SK-N-SH (cell line): ENCODE measurements around the gene BCHE. TPM values are rescaled to one million over a fixed set of nuclear protein-coding genes. Genes with fewer than 3 reads are reported as not detected.
A peak's percentile ranks its signal among the peaks of the same experiment; 100 is the strongest.

Source experiments
- CTCF ChIA-PET: fragments of 300-600, 350-600 bp; formaldehyde crosslinking; extraction: SDS; loops from one replicate; lab custom pipeline; 2021; lab: Yijun Ruan, JAX
- POLR2A ChIA-PET: fragments of 350-600 bp; sonication (Branson Sonifier 250); formaldehyde crosslinking; extraction: SDS; loops from one replicate; lab custom pipeline; 2020; ENCODE audit warnings: antibody characterized with exemption, inconsistent platforms; lab: Yijun Ruan, JAX
- DNase-seq: peaks from one replicate; pipeline ENCODE4 v3.0.0; 2012
- H2AFZ ChIP-seq: fragments of 200-600 bp; sonication (generic); 2 replicates; pipeline ENCODE4 v1.8.1; 2016; ENCODE audit warnings: antibody characterized with exemption, mild to moderate bottlenecking, low read depth
- H3F3A ChIP-seq: fragments of 200-600 bp; sonication (generic); replicated peaks from 2 replicates; pipeline ENCODE3; 2016; ENCODE audit warnings: antibody characterized with exemption, mild to moderate bottlenecking; ENCODE audit not compliant: insufficient read depth
- H3K27ac ChIP-seq, 2 experiments: fragments of 200-500 bp in 1 of 2; fragments of 200-600 bp in 1 of 2; sonication (Bioruptor generic) in 1 of 2; sonication (generic), shearing (Covaris generic) in 1 of 2; 2 replicates each; pipeline versions ENCODE4 v1.5.1 to v1.6.1; 2014 to 2016; ENCODE audit warnings: low read depth in 2 of 2, inconsistent platforms in 1 of 2, low read length in 1 of 2, mild to moderate bottlenecking in 1 of 2, mixed read lengths in 1 of 2
- H3K27me3 ChIP-seq: fragments of 200-600 bp; sonication (generic), shearing (Covaris generic); 2 replicates; pipeline ENCODE4 v1.6.1; 2016; ENCODE audit warnings: mixed run types; ENCODE audit not compliant: insufficient read depth
- H3K36me3 ChIP-seq, 2 experiments: fragments of 200-500 bp in 1 of 2; fragments of 200-600 bp in 1 of 2; sonication (Bioruptor generic) in 1 of 2; sonication (generic) in 1 of 2; replicated peaks in 1 of 2; 2 replicates each; pipeline versions ENCODE3 to v1.5.1; 2014 to 2016; ENCODE audit warnings: low read length in 1 of 2, mild to moderate bottlenecking in 1 of 2; ENCODE audit not compliant: insufficient read depth in 2 of 2, control insufficient read depth in 1 of 2
- H3K4me1 ChIP-seq, 2 experiments: fragments of 200-500 bp in 1 of 2; fragments of 200-600 bp in 1 of 2; sonication (Bioruptor generic) in 1 of 2; sonication (generic), shearing (Covaris generic) in 1 of 2; 2 replicates each; pipeline versions ENCODE4 v1.5.1 to v1.6.1; 2014 to 2016; ENCODE audit warnings: low read depth in 1 of 2, low read length in 1 of 2, mixed run types in 1 of 2; ENCODE audit not compliant: insufficient read depth in 2 of 2, control insufficient read depth in 1 of 2
- H3K4me2 ChIP-seq: fragments of 200-600 bp; sonication (generic), shearing (Covaris generic); 2 replicates; pipeline ENCODE4 v1.6.1; 2017; ENCODE audit warnings: mixed run types
- H3K4me3 ChIP-seq, 2 experiments: fragments of 200-500 bp in 1 of 2; fragments of 200-600 bp in 1 of 2; sonication (Bioruptor generic) in 1 of 2; sonication (generic), shearing (Covaris generic) in 1 of 2; 2 replicates each; pipeline versions ENCODE4 v1.5.1 to v1.8.1; 2014 to 2016; ENCODE audit warnings: low read depth in 2 of 2, inconsistent platforms in 1 of 2, low read length in 1 of 2, mild to moderate bottlenecking in 1 of 2, mixed read lengths in 1 of 2, moderate library complexity in 1 of 2
- H3K79me2 ChIP-seq: fragments of 200-600 bp; sonication (generic); 2 replicates; pipeline ENCODE4 v1.8.1; 2017; ENCODE audit warnings: mild to moderate bottlenecking; ENCODE audit not compliant: insufficient read depth
- H3K9ac ChIP-seq: fragments of 200-600 bp; sonication (generic); 2 replicates; pipeline ENCODE4 v1.6.1; 2017; ENCODE audit warnings: mixed run types
- H3K9me2 ChIP-seq: fragments of 200-600 bp; sonication (generic); 2 replicates; pipeline ENCODE4 v1.6.1; 2017; ENCODE audit warnings: mixed run types
- H3K9me3 ChIP-seq: fragments of 200-600 bp; sonication (generic); 2 replicates; pipeline ENCODE4 v1.6.1; 2017; ENCODE audit warnings: mixed run types, mild to moderate bottlenecking, moderate library complexity
- H4K20me1 ChIP-seq: fragments of 200-600 bp; sonication (generic); 2 replicates; pipeline ENCODE4 v1.6.1; 2017; ENCODE audit warnings: mild to moderate bottlenecking, mixed run types; ENCODE audit not compliant: insufficient read depth
- EZH2phosphoT487 ChIP-seq: fragments of 200-600 bp; sonication (generic); IDR thresholded peaks from 2 replicates; pipeline ENCODE4 v1.6.1; 2017; ENCODE audit warnings: low read depth, mixed run types, mild to moderate bottlenecking, antibody characterized with exemption, moderate library complexity, borderline replicate concordance
- FOSL2 ChIP-seq: IDR thresholded peaks from 2 replicates; pipeline ENCODE4 v1.4.0; 2012; ENCODE audit warnings: low read depth, mild to moderate bottlenecking, moderate library complexity, borderline replicate concordance
- FOXJ3 ChIP-seq: sonication (generic); formaldehyde crosslinking; IDR thresholded peaks from 2 replicates; pipeline ENCODE4 v1.5.1; 2020; ENCODE audit warnings: mild to moderate bottlenecking, missing genetic modification reagents
- GATA2 ChIP-seq: sonication (generic); formaldehyde crosslinking; IDR thresholded peaks from 2 replicates; pipeline ENCODE4 v1.5.0; 2020; ENCODE audit warnings: mild to moderate bottlenecking, missing genetic modification reagents
- MXI1 ChIP-seq: IDR thresholded peaks from 2 replicates; pipeline ENCODE4 v1.6.1; 2012; ENCODE audit warnings: mild to moderate bottlenecking, low read depth, low read length, improper control_type of control experiment
- NFIC ChIP-seq: IDR thresholded peaks from 2 replicates; pipeline ENCODE4 v1.4.0; 2012; ENCODE audit warnings: borderline replicate concordance
- NRF1 ChIP-seq: IDR thresholded peaks from 2 replicates; pipeline ENCODE4 v1.6.1; 2012; ENCODE audit warnings: low read depth, mild to moderate bottlenecking, low read length
- RAD21 ChIP-seq: IDR thresholded peaks from 2 replicates; pipeline ENCODE4 v1.6.1; 2012; ENCODE audit warnings: mild to moderate bottlenecking, low read length
- SMC3 ChIP-seq: IDR thresholded peaks from 2 replicates; pipeline ENCODE4 v1.6.1; 2012; ENCODE audit warnings: low read depth, low read length, improper control_type of control experiment
- WGBS: methylation state at CpG from one replicate; pipeline ENCODE4 v1.1.6; 2017; ENCODE audit warnings: low lambda C conversion rate; 5-methylcytosine and 5-hydroxymethylcytosine counted together
- polyA plus RNA-seq, 3 experiments: library from polyadenylated mRNA; depleted of rRNA; stranded (reverse); fragments of >200 nt; gene quantifications; 2 replicates each; pipeline ENCODE4 v1.2.3, GENCODE V29; 2012
- TF ChIP-seq, protein P1 (sequence below): IDR thresholded peaks from 2 replicates; pipeline ENCODE4 v1.6.1; 2012; ENCODE audit warnings: mild to moderate bottlenecking, low read depth, low read length, moderate library complexity
- TF ChIP-seq, protein P2 (sequence below): fragments of 150-350 bp; IDR thresholded peaks from 2 replicates; pipeline ENCODE4 v1.6.1; 2017; ENCODE audit warnings: antibody characterized with exemption, low read length, low read depth, borderline replicate concordance
- TF ChIP-seq, protein P3 (sequence below): IDR thresholded peaks from 2 replicates; pipeline ENCODE4; 2012
- TF ChIP-seq, protein P4 (sequence below): IDR thresholded peaks from 2 replicates; pipeline ENCODE4 v1.4.0; 2012; ENCODE audit warnings: low read depth
- TF ChIP-seq, protein P5 (sequence below): fragments of 150-350 bp; IDR thresholded peaks from 2 replicates; pipeline ENCODE4 v1.6.1; 2016; ENCODE audit warnings: mild to moderate bottlenecking, low read depth, low read length
- TF ChIP-seq, protein P6 (sequence below): fragments of 200-600 bp; sonication (generic); IDR thresholded peaks from 2 replicates; pipeline ENCODE4 v1.6.1; 2017; ENCODE audit warnings: antibody characterized with exemption, mild to moderate bottlenecking, moderate library complexity

BCHE gene
- polyA plus RNA-seq, 1 of the 3 experiments (the other 2 are of a cell fraction), result not detected

DNA sequence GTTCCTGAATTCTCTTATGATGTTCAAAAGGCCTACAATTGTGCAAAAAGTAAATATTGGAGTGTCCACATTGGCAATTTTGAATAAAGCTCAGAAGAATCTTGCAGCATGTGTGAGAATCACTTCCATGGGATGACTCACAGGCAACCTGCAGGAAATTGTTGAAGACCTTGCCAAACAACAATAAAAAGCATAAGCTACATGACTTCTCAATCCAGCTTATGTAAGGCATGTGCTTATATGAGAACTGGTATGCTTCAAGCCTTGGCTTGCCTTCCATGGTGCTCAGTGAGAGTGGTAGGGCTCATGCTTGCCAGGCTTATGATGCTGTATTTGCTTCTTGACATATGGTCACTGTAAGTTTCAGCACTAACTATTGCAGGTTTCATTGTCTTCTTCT lies 18.4 kb upstream of the BCHE start (continued):
- TF ChIP-seq, protein P1, sequence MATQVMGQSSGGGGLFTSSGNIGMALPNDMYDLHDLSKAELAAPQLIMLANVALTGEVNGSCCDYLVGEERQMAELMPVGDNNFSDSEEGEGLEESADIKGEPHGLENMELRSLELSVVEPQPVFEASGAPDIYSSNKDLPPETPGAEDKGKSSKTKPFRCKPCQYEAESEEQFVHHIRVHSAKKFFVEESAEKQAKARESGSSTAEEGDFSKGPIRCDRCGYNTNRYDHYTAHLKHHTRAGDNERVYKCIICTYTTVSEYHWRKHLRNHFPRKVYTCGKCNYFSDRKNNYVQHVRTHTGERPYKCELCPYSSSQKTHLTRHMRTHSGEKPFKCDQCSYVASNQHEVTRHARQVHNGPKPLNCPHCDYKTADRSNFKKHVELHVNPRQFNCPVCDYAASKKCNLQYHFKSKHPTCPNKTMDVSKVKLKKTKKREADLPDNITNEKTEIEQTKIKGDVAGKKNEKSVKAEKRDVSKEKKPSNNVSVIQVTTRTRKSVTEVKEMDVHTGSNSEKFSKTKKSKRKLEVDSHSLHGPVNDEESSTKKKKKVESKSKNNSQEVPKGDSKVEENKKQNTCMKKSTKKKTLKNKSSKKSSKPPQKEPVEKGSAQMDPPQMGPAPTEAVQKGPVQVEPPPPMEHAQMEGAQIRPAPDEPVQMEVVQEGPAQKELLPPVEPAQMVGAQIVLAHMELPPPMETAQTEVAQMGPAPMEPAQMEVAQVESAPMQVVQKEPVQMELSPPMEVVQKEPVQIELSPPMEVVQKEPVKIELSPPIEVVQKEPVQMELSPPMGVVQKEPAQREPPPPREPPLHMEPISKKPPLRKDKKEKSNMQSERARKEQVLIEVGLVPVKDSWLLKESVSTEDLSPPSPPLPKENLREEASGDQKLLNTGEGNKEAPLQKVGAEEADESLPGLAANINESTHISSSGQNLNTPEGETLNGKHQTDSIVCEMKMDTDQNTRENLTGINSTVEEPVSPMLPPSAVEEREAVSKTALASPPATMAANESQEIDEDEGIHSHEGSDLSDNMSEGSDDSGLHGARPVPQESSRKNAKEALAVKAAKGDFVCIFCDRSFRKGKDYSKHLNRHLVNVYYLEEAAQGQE, result no peak
- TF ChIP-seq, protein P2, sequence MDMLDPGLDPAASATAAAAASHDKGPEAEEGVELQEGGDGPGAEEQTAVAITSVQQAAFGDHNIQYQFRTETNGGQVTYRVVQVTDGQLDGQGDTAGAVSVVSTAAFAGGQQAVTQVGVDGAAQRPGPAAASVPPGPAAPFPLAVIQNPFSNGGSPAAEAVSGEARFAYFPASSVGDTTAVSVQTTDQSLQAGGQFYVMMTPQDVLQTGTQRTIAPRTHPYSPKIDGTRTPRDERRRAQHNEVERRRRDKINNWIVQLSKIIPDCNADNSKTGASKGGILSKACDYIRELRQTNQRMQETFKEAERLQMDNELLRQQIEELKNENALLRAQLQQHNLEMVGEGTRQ, result no peak
- TF ChIP-seq MXI1 (no peak), NFIC (no peak)
- TF ChIP-seq, protein P3, sequence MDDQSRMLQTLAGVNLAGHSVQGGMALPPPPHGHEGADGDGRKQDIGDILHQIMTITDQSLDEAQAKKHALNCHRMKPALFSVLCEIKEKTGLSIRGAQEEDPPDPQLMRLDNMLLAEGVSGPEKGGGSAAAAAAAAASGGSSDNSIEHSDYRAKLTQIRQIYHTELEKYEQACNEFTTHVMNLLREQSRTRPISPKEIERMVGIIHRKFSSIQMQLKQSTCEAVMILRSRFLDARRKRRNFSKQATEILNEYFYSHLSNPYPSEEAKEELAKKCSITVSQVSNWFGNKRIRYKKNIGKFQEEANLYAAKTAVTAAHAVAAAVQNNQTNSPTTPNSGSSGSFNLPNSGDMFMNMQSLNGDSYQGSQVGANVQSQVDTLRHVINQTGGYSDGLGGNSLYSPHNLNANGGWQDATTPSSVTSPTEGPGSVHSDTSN, result no peak
- TF ChIP-seq, protein P4, sequence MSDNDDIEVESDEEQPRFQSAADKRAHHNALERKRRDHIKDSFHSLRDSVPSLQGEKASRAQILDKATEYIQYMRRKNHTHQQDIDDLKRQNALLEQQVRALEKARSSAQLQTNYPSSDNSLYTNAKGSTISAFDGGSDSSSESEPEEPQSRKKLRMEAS, result no peak
- TF ChIP-seq, protein P5, sequence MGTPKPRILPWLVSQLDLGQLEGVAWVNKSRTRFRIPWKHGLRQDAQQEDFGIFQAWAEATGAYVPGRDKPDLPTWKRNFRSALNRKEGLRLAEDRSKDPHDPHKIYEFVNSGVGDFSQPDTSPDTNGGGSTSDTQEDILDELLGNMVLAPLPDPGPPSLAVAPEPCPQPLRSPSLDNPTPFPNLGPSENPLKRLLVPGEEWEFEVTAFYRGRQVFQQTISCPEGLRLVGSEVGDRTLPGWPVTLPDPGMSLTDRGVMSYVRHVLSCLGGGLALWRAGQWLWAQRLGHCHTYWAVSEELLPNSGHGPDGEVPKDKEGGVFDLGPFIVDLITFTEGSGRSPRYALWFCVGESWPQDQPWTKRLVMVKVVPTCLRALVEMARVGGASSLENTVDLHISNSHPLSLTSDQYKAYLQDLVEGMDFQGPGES, result no peak
- TF ChIP-seq, all 33 proteins: peak for 0

DNA sequence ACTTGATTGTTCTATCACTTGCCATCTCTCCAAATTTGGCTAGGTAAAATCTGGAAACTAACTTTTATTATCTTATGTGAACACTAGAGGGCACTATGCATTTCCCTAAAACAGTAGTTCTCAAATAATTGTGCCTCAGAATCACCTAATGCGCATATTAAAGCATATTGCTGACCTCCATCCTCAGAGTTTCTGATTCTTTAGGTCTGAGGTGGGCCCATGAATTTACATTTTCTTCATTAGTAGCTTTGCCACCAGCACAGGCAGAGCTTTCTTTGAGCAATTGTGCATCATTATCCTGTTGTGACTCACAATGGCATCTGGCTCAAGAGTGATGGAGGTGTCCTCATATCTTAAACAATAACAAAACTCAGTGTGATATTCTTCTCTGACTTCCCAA lies 17.5 kb upstream of the BCHE start:
- ChIA-PET CTCF (interaction anchor here (0.8 to 2.2 kb wide), 21 partner anchors 9 to 247 kb away, joined by 3 to 10 read pairs (median 4); partner anchors contain the start of gene BCHE), POLR2A (no interaction called here)
- Histone ChIP-seq H2AFZ (no peak overlapping the region), H3K27me3 (no peaks in the 10 kb centered on the region), H3K9ac (no peak overlapping the region), H3F3A (no peaks in the 10 kb centered on the region)
- TF ChIP-seq RAD21 (peak; percentile 46), EZH2phosphoT487 (no peak), GATA2 (CRISPR knock-in tag) (no peak), NFIC (no peak), NRF1 (no peak), FOSL2 (no peak), SMC3 (0 out of 2 replicates have a peak, but pooled peaks have one; percentile 15), FOXJ3 (CRISPR knock-in tag) (no peak)
- TF ChIP-seq, protein P1, result no peak
- TF ChIP-seq, protein P6, sequence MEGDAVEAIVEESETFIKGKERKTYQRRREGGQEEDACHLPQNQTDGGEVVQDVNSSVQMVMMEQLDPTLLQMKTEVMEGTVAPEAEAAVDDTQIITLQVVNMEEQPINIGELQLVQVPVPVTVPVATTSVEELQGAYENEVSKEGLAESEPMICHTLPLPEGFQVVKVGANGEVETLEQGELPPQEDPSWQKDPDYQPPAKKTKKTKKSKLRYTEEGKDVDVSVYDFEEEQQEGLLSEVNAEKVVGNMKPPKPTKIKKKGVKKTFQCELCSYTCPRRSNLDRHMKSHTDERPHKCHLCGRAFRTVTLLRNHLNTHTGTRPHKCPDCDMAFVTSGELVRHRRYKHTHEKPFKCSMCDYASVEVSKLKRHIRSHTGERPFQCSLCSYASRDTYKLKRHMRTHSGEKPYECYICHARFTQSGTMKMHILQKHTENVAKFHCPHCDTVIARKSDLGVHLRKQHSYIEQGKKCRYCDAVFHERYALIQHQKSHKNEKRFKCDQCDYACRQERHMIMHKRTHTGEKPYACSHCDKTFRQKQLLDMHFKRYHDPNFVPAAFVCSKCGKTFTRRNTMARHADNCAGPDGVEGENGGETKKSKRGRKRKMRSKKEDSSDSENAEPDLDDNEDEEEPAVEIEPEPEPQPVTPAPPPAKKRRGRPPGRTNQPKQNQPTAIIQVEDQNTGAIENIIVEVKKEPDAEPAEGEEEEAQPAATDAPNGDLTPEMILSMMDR, result peak; percentile 75
- TF ChIP-seq, protein P4, result no peak
- TF ChIP-seq, all 33 proteins: peak for 3
- no peaks in the 10 kb centered on the region for H3K9me3 ChIP-seq
- no peaks in the 10 kb centered on the region for H3K79me2 ChIP-seq
- no peaks in the 10 kb centered on the region; a peak in 1 of 4 replicates for H3K4me1 ChIP-seq
- DNase-seq, result peak; percentile 11
- H3K36me3 ChIP-seq, result no peaks in the 10 kb centered on the region
- 0% methylated on average over 1 of the region's 1 CpG for WGBS
- no peak overlapping the region for H3K4me3 ChIP-seq
- H3K9me2 ChIP-seq, result no peaks in the 10 kb centered on the region
- H3K4me2 ChIP-seq, result no peak overlapping the region
- no peaks in the 10 kb centered on the region for H4K20me1 ChIP-seq
- no peak overlapping the region for H3K27ac ChIP-seq
